SK-N-SH treated with all-trans-retinoic acid at 6 μM for 48 hours (cell line): ENCODE measurements around the gene SHROOM1.

Source experiments
- CSDC2 ChIP-seq: fragments of 250-450 bp; sonication (Bioruptor Pico); IDR thresholded peaks from 2 replicates; pipeline ENCODE4 v1.5.0; 2020; ENCODE audit warnings: mild to moderate bottlenecking, moderate library complexity
- ISL1 ChIP-seq: fragments of 250-450 bp; sonication (Bioruptor Pico); IDR thresholded peaks from 2 replicates; pipeline ENCODE4 v2.1.2; 2022; ENCODE audit warnings: mild to moderate bottlenecking, moderate library complexity
- ZFP3 ChIP-seq: fragments of 250-450 bp; sonication (Bioruptor Pico); IDR thresholded peaks from 2 replicates; pipeline ENCODE4 v1.5.0; 2020; ENCODE audit warnings: mild to moderate bottlenecking, moderate library complexity
- ZNF70 ChIP-seq: fragments of 450-650 bp; formaldehyde crosslinking; IDR thresholded peaks from 2 replicates; pipeline ENCODE4 v1.5.0; 2020; ENCODE audit warnings: mild to moderate bottlenecking, moderate library complexity
- ZNF8 ChIP-seq: fragments of 450-650 bp; formaldehyde crosslinking; IDR thresholded peaks from 2 replicates; pipeline ENCODE4 v1.5.0; 2020; ENCODE audit warnings: mild to moderate bottlenecking, moderate library complexity
- TF ChIP-seq, protein P1 (sequence below): fragments of 250-450 bp; sonication (Bioruptor Pico); IDR thresholded peaks from 2 replicates; pipeline ENCODE4 v1.8.0; 2020; ENCODE audit warnings: mild to moderate bottlenecking, moderate library complexity, borderline replicate concordance

DNA sequence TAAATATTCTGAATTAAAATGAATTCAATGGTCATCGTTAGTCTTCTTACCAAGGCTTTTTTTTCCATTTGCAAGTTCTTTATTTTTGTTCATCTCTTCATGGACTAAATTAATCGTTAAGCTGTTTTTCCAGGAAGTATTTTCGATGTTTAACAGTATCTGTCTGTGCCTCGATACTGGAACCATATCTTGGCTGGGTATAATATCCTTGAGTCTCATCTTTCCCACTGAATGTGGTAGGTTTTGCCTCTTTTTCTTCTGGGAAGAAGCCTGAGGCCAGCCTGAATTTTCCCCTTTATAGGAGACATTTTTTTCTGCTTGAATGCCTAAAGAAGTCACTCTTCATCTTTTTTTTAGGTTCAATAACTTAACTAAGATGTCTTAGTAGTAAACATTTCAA, 49.4 kb downstream of the SHROOM1 start:
- TF ChIP-seq, protein P1, sequence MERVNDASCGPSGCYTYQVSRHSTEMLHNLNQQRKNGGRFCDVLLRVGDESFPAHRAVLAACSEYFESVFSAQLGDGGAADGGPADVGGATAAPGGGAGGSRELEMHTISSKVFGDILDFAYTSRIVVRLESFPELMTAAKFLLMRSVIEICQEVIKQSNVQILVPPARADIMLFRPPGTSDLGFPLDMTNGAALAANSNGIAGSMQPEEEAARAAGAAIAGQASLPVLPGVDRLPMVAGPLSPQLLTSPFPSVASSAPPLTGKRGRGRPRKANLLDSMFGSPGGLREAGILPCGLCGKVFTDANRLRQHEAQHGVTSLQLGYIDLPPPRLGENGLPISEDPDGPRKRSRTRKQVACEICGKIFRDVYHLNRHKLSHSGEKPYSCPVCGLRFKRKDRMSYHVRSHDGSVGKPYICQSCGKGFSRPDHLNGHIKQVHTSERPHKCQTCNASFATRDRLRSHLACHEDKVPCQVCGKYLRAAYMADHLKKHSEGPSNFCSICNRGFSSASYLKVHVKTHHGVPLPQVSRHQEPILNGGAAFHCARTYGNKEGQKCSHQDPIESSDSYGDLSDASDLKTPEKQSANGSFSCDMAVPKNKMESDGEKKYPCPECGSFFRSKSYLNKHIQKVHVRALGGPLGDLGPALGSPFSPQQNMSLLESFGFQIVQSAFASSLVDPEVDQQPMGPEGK (CRISPR knock-in tag): no peak
- no peak for TF ChIP-seq ZFP3 (CRISPR knock-in tag)
- TF ChIP-seq ISL1 (CRISPR knock-in tag): no peak
- no peak for TF ChIP-seq ZNF70 (CRISPR knock-in tag)
- TF ChIP-seq CSDC2 (CRISPR knock-in tag): no peak
- TF ChIP-seq ZNF8 (CRISPR knock-in tag): no peak
